Mammary epithelial cell (primary cell): Measurements from ENCODE around the gene CUTA.
"Not testable (repeated sequence)": the region's sequence is repeated elsewhere in the genome, so short reads cannot be mapped to it uniquely, and the experiment has no call there.

Experiments used
- CTCF ChIP-seq, 2 donors: IDR thresholded peaks in 1 of 2; conservative IDR thresholded peaks in 1 of 2; 2 replicates each; pipeline ENCODE4 v1.5.1; 2011 to 2012; ENCODE audit warnings: inconsistent platforms in 2 of 2, low read length in 2 of 2, mild to moderate bottlenecking in 2 of 2, control low read depth in 1 of 2, low read depth in 1 of 2; ENCODE audit not compliant: insufficient read depth in 1 of 2; ENCODE audit errors: extremely low read depth in 1 of 2
- EZH2 ChIP-seq: IDR thresholded peaks from 2 replicates; pipeline ENCODE4 v1.6.1; 2012; ENCODE audit warnings: low read length, inconsistent platforms, borderline replicate concordance

- not testable (repeated sequence) for TF ChIP-seq CTCF (conservative IDR thresholded peaks at IDR 0.05 in 1 of 2, IDR thresholded peaks at IDR 0.05 in 1 of 2; ENCODE audit: extremely low read depth in 1 of 2, insufficient read depth in 1 of 2, low read depth in 1 of 2, low read length in 2 of 2); EZH2
These were observed 50.2 kb downstream of the CUTA start for GRCh38 chr6:33367715-33368025.
